GM23248 (cell line): ENCODE results near the gene YOD1. TPM values are rescaled to one million over a fixed set of nuclear protein-coding genes. Genes with fewer than 3 reads are reported as not detected.

ENCODE experiments used
- DNase-seq: peaks from one replicate; pipeline ENCODE4 v3.0.0-alpha.2; 2015
- H2AFZ ChIP-seq: fragments of 200-600 bp; sonication (generic); 2 replicates; pipeline ENCODE4 v1.6.1; 2016; ENCODE audit warnings: antibody characterized with exemption
- H3F3A ChIP-seq: fragments of 200-600 bp; sonication (generic); 2 replicates; pipeline ENCODE4 v1.6.1; 2016; ENCODE audit warnings: mild to moderate bottlenecking, antibody characterized with exemption, mixed run types; ENCODE audit not compliant: insufficient read depth
- H3K27ac ChIP-seq: fragments of 200-600 bp; sonication (generic); 2 replicates; pipeline ENCODE4 v1.5.1; 2016; ENCODE audit warnings: mild to moderate bottlenecking
- H3K27me3 ChIP-seq: fragments of 200-600 bp; sonication (generic); replicated peaks from 2 replicates; pipeline ENCODE4 v1.6.1; 2016; ENCODE audit warnings: mild to moderate bottlenecking; ENCODE audit not compliant: insufficient read depth
- H3K36me3 ChIP-seq: fragments of 200-600 bp; sonication (generic); 2 replicates; pipeline ENCODE4 v1.6.1; 2016; ENCODE audit warnings: low read depth, mild to moderate bottlenecking
- H3K4me1 ChIP-seq: fragments of 200-600 bp; sonication (generic); 2 replicates; pipeline ENCODE4 v1.6.1; 2016; ENCODE audit warnings: mild to moderate bottlenecking; ENCODE audit not compliant: insufficient read depth
- H3K4me2 ChIP-seq: fragments of 200-600 bp; sonication (generic); one replicate; pipeline ENCODE4 v1.6.1; 2016; ENCODE audit warnings: mild to moderate bottlenecking; ENCODE audit not compliant: unreplicated experiment
- H3K4me3 ChIP-seq: fragments of 200-600 bp; sonication (generic); 2 replicates; pipeline ENCODE4 v1.5.1; 2016; ENCODE audit warnings: mild to moderate bottlenecking
- H3K79me2 ChIP-seq: fragments of 200-600 bp; sonication (generic); 2 replicates; pipeline ENCODE4 v1.6.1; 2016; ENCODE audit warnings: mild to moderate bottlenecking; ENCODE audit not compliant: insufficient read depth
- H3K9ac ChIP-seq: fragments of 200-600 bp; sonication (generic); 2 replicates; pipeline ENCODE4 v1.6.1; 2016; ENCODE audit warnings: mild to moderate bottlenecking
- H3K9me2 ChIP-seq: fragments of 200-600 bp; sonication (generic); 2 replicates; pipeline ENCODE4 v1.6.1; 2016; ENCODE audit warnings: mixed run types, mild to moderate bottlenecking, moderate library complexity; ENCODE audit not compliant: insufficient read depth
- H3K9me3 ChIP-seq: fragments of 200-600 bp; sonication (generic); one replicate; pipeline ENCODE4 v1.6.1; 2017; ENCODE audit warnings: low read depth
- H4K20me1 ChIP-seq: fragments of 200-600 bp; sonication (generic); 2 replicates; pipeline ENCODE4 v1.6.0; 2016; ENCODE audit not compliant: insufficient read depth
- EZH2 ChIP-seq: fragments of 200-600 bp; sonication (generic); IDR thresholded peaks from 2 replicates; pipeline ENCODE4 v1.6.1; 2018; ENCODE audit warnings: antibody characterized with exemption, mild to moderate bottlenecking; ENCODE audit not compliant: insufficient read depth, poor library complexity, severe bottlenecking
- EZH2phosphoT487 ChIP-seq: fragments of 200-600 bp; sonication (generic); IDR thresholded peaks from 2 replicates; pipeline ENCODE4 v1.6.1; 2018; ENCODE audit warnings: antibody characterized with exemption, moderate library complexity, mild to moderate bottlenecking, low read depth; ENCODE audit not compliant: insufficient read depth
- WGBS, 2 experiments: methylation state at CpG; one replicate each; pipeline ENCODE4 v1.1.6; 2015 to 2017; ENCODE audit warnings: low lambda C conversion rate in 2 of 2, low coverage in 1 of 2; ENCODE audit errors: missing lambda C conversion rate in 2 of 2; 5-methylcytosine and 5-hydroxymethylcytosine counted together
- in situ Hi-C: fragments of 300-500 bp; cut with MboI; formaldehyde crosslinking; loops from 2 replicates; pipeline ENCODE4 v1.15.0; 2020
- polyA plus RNA-seq: library from polyadenylated mRNA; unstranded; fragments of >200 nt; fragmentation: Nextera tagmentation; extraction: Ambion mirVana; gene quantifications from 2 replicates; pipeline ENCODE4 v1.2.1, GENCODE V29; 2016
- total RNA-seq: library from RNA; depleted of rRNA; stranded (reverse); fragments of >200 nt; shearing (Covaris generic); gene quantifications from 2 replicates; pipeline ENCODE4 v1.2.3, GENCODE V29; 2014

The YOD1 gene
- total and polyA plus RNA-seq, 2 experiments from 2014 or later = 2.4 to 6.7 TPM

- Histone ChIP-seq H4K20me1 (no peaks in the 10 kb centered on the region), H3K4me2 (peak overlapping the region; percentile 4), H3K79me2 (no peaks in the 10 kb centered on the region), H3K9me2 (no peaks in the 10 kb centered on the region), H3K9ac (no peak overlapping the region), H3K9me3 (no peaks in the 10 kb centered on the region), H3K4me1 (peaks cover 28% of the 10 kb centered on the region), H2AFZ (no peak overlapping the region), H3K27ac (peak overlapping the region; percentile 31; the same call in 1 of the 2 replicates), H3F3A (peaks cover 18% of the 10 kb centered on the region), H3K4me3 (no peak overlapping the region), H3K36me3 (no peaks in the 10 kb centered on the region), H3K27me3 (no peaks in the 10 kb centered on the region)
- in situ Hi-C loops = no loop called here
- TF ChIP-seq EZH2phosphoT487 (no peak), EZH2 (no peak)
- peak; percentile 92 for DNase-seq
Observed at GRCh38 chr1:207034998-207035397, 16.0 kb downstream of the YOD1 start.

GRCh38 chr1:207034208-207034607 is 16.8 kb downstream of the YOD1 start:
- Histone ChIP-seq H3K4me2 (no peak overlapping the region), H3F3A (peaks cover 16% of the 10 kb centered on the region), H3K9me3 (no peaks in the 10 kb centered on the region), H3K79me2 (no peaks in the 10 kb centered on the region), H3K9me2 (no peaks in the 10 kb centered on the region), H3K36me3 (no peaks in the 10 kb centered on the region), H3K4me3 (no peak overlapping the region), H3K4me1 (peaks cover 22% of the 10 kb centered on the region), H2AFZ (no peak overlapping the region), H3K27ac (no peak overlapping the region), H3K27me3 (no peaks in the 10 kb centered on the region), H3K9ac (no peak overlapping the region), H4K20me1 (no peaks in the 10 kb centered on the region)
- in situ Hi-C loops = no loop called here
- no peak for TF ChIP-seq EZH2
- TF ChIP-seq EZH2phosphoT487 = no peak
- 44 to 51% methylated on average over 1 of the region's 1 CpG for WGBS, 2 experiments
- peak; percentile 10 for DNase-seq

DNA sequence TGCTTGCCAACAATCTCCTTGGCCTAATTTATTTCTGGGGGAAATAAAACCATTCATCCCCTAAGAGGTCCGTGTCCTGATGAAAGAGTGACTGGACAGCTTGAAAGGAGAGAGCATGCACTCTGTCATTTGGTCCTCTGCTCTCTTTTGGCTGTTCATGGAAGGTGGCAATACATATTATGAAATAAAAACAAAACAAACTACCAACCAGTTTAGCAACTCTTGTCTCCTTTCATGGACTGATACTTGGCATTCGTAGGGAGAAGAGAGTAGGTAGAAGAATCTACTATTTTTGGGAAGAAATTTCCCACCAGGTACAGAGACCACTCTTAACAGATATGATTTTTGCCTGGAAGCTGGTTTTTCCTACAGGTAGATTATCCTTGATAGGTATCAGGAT is 17.7 kb downstream of the YOD1 start:
- Histone ChIP-seq H3K36me3 (no peaks in the 10 kb centered on the region), H3K9ac (no peak overlapping the region), H3K79me2 (no peaks in the 10 kb centered on the region), H3K4me2 (no peak overlapping the region), H3K9me3 (no peaks in the 10 kb centered on the region), H3K9me2 (no peaks in the 10 kb centered on the region), H3K27me3 (no peaks in the 10 kb centered on the region), H4K20me1 (no peaks in the 10 kb centered on the region), H2AFZ (no peak overlapping the region), H3K4me3 (no peak overlapping the region), H3K27ac (no peak overlapping the region), H3F3A (peaks cover 16% of the 10 kb centered on the region), H3K4me1 (peaks cover 22% of the 10 kb centered on the region)
- in situ Hi-C loops = no loop called here
- DNase-seq = no peak
- TF ChIP-seq EZH2phosphoT487 (no peak), EZH2 (no peak)
- WGBS, 2 experiments = 58 to 67% methylated on average over 2 of the region's 2 CpGs

DNA sequence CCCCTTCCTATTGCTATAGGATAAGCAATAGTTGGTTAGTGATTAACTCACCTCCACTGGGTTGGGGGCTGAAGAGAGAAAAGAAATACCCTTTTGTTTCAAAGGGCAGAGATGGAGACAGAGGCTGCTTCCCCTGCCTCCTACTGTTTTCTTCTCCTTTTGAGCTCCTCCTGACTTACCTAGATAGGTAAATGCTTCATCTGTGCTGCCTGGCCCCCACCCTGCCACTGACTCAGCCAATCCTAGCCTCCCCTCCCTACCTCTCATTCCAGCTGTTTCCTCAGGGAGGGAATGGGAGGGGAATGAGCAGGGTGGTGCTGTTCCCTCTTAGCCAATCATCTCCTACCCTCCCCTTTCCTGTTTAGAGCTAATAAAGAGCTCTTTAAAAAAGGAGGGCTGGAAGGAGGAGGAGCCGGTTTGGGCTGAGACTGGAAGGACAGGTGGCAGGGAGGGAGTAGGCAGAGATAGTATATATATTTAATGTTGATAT is 18.4 kb downstream of the YOD1 start, which contains the start of gene C1orf116:
C1orf116 (minus strand) TSS at position 229 of the 490 bp plus-strand sequence. CDS start 5,158 bp downstream, outside the sequence.
- no peak within 1 kb of the TSS for H3K27ac ChIP-seq
- DNase-seq = no peak
- no peak within 1 kb of the TSS for H3K4me3 ChIP-seq
- H3K27me3 ChIP-seq = no peaks in the 10 kb centered on the region
- no peaks in the 10 kb centered on the region for H3K79me2 ChIP-seq
- peaks cover 16% of the 10 kb centered on the region for H3F3A ChIP-seq
- H3K9me3 ChIP-seq = no peaks in the 10 kb centered on the region
- TF ChIP-seq EZH2 = no peak
- no peak for TF ChIP-seq EZH2phosphoT487
- H3K4me1 ChIP-seq = peaks cover 22% of the 10 kb centered on the region
- no peak within 1 kb of the TSS for H2AFZ ChIP-seq
- no peaks in the 10 kb centered on the region for H4K20me1 ChIP-seq
- no peaks in the 10 kb centered on the region for H3K9me2 ChIP-seq
- in situ Hi-C loops = no loop called here
- H3K9ac ChIP-seq = no peak within 1 kb of the TSS
- H3K36me3 ChIP-seq = no peaks in the 10 kb centered on the region
- no peak within 1 kb of the TSS for H3K4me2 ChIP-seq
- WGBS, 2 experiments = 6 to 17% methylated on average over 1 of the region's 1 CpG

DNA sequence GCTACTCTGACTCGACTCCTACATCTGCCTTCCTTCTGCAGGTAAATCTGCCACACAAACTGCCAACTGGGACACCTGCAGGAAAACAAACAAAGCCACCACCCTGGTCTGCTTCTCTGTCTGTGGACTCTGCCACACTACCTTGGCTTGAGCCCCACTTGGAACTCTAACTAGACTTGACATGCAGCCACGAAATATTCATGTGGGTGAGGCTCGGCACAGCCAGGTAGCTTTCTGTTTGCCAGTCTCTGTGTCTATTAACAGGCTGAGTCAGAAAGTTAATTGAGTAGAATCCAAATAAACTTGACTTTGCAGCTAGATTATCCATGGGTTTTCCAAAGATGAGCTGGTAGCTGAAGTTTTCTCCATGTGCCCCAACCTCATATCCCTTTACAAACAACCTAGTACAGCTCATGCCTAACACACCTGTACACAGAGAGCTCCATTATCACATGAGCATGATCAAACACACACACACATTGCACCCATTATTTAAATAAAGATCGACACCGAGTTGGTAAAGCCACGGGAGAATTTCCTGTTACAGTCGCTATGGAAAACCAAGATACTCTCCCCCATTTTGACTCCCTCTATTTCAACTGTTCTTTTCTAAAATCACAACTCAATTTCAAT is 19.3 kb downstream of the YOD1 start:
- Histone ChIP-seq H3K9me2 (no peaks in the 10 kb centered on the region), H3K9me3 (no peaks in the 10 kb centered on the region), H3K27ac (no peak overlapping the region), H3F3A (peaks cover 16% of the 10 kb centered on the region), H3K4me3 (no peak overlapping the region), H3K4me2 (no peak overlapping the region), H3K4me1 (peaks cover 28% of the 10 kb centered on the region), H3K36me3 (no peaks in the 10 kb centered on the region), H2AFZ (no peak overlapping the region), H3K27me3 (no peaks in the 10 kb centered on the region), H4K20me1 (no peaks in the 10 kb centered on the region), H3K9ac (no peak overlapping the region), H3K79me2 (no peaks in the 10 kb centered on the region)
- TF ChIP-seq EZH2 (no peak), EZH2phosphoT487 (no peak)
- no peak for DNase-seq
- in situ Hi-C loops = no loop called here
- WGBS, 2 experiments = 84 to 87% methylated on average over 7 of the region's 7 CpGs
